Spleen (tissue), 7 donors: Measurements from ENCODE around the gene ASAP2.

Source experiments
- POLR2A ChIP-seq, 3 donors: fragments of 450-650 bp; IDR thresholded peaks; one replicate each; pipeline ENCODE4 v1.5.1; 2017; ENCODE audit warnings: antibody characterized with exemption in 3 of 3, mild to moderate bottlenecking in 1 of 3
- TF ChIP-seq, protein P1 (sequence below), 11 experiments: fragments of 200-600 bp in 7 of 11; fragments of 450-650 bp in 4 of 11; sonication (generic) in 4 of 11; IDR thresholded peaks in 8 of 11; conservative IDR thresholded peaks in 3 of 11; 1 replicate in 7 of 11; 2 replicates in 4 of 11; pipeline versions ENCODE4 v1.4.0 to v1.8.0; 2016 to 2021; ENCODE audit warnings: antibody characterized with exemption in 11 of 11, inconsistent platforms in 4 of 11, mild to moderate bottlenecking in 1 of 11
- donor health status: DM: no; HTN: no; CAD: no; lungs with moderate emphysema.
- donor health status: DM: no; HTN: no; CAD: no.
- donor health status: DM: no; HTN: no; CAD: no.

DNA sequence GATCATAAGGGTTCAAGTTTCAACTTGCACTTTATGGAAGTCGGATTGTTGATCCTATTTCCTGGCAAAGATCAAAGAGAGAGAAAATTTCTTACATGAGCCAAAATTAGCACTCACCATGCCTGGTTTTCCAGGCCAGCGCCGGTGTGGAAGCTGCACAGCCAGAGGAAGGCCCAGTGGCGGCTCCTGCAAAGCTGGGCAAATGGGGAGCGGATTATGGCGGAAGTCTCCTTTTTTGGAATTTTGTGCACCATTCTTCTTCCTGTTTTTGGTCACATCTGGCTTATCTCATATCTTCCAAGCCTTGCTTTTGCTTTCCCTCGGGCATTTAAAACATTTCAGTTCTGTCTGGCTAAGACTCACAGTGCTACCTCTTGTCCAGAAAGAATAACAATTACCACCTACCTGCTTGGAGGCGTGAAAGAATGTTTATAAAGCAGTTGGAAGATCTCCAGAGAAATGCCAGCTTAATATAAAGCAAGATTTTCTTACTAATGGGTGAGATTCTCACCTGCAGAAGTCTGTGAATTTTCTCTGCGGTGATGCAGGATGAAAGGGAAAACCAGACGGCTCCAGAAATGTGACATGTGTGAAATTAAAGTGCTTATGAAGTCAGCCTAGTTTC, 94.3 kb downstream of the ASAP2 start:
- no peak for TF ChIP-seq POLR2A (IDR thresholded peaks at IDR 0.05)
- TF ChIP-seq, protein P1, sequence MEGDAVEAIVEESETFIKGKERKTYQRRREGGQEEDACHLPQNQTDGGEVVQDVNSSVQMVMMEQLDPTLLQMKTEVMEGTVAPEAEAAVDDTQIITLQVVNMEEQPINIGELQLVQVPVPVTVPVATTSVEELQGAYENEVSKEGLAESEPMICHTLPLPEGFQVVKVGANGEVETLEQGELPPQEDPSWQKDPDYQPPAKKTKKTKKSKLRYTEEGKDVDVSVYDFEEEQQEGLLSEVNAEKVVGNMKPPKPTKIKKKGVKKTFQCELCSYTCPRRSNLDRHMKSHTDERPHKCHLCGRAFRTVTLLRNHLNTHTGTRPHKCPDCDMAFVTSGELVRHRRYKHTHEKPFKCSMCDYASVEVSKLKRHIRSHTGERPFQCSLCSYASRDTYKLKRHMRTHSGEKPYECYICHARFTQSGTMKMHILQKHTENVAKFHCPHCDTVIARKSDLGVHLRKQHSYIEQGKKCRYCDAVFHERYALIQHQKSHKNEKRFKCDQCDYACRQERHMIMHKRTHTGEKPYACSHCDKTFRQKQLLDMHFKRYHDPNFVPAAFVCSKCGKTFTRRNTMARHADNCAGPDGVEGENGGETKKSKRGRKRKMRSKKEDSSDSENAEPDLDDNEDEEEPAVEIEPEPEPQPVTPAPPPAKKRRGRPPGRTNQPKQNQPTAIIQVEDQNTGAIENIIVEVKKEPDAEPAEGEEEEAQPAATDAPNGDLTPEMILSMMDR (IDR thresholded peaks at IDR 0.05 in 8 of 11, conservative IDR thresholded peaks at IDR 0.05 in 3 of 11): no peak
